Activated effector memory CD4-positive, alpha-beta T cell treated with Interleukin-2 at 50 U/mL for 16 hours (primary cell): ENCODE data around the gene NTM.

Experiments
- DNase-seq: peaks from one replicate; pipeline ENCODE4 v3.0.0-alpha.2; 2020

The NTM gene

GRCh38 chr11:131884461-131885073 is 514.2 kb downstream of the NTM start:
- no peak for DNase-seq

- no peak for DNase-seq
Measured at GRCh38 chr11:131885431-131885830, 515.0 kb downstream of the NTM start.

GRCh38 chr11:131886201-131886600 is 515.8 kb downstream of the NTM start:
- DNase-seq: no peak

GRCh38 chr11:131888230-131888855 is 517.9 kb downstream of the NTM start:
- DNase-seq: no peak

- no peak for DNase-seq
Measured at GRCh38 chr11:131889146-131889577, 518.7 kb downstream of the NTM start.

- no peak for DNase-seq
Measured at GRCh38 chr11:131889760-131890581, 519.6 kb downstream of the NTM start.

- no peak for DNase-seq
Measured at GRCh38 chr11:131893103-131893890, 522.9 kb downstream of the NTM start.

GRCh38 chr11:131893988-131894387 is 523.6 kb downstream of the NTM start:
- DNase-seq: no peak

GRCh38 chr11:131894615-131895544 is 524.5 kb downstream of the NTM start:
- no peak for DNase-seq

- DNase-seq: no peak
Measured at GRCh38 chr11:131895865-131896264, 525.5 kb downstream of the NTM start.

GRCh38 chr11:131896978-131897615 is 526.7 kb downstream of the NTM start:
- DNase-seq: no peak

GRCh38 chr11:131897956-131898355 is 527.5 kb downstream of the NTM start:
- DNase-seq: no peak

- no peak for DNase-seq
Measured at GRCh38 chr11:131898949-131899348, 528.5 kb downstream of the NTM start.

- DNase-seq: no peak
Measured at GRCh38 chr11:131899950-131900580, 529.6 kb downstream of the NTM start.

GRCh38 chr11:131902421-131902820 is 532.0 kb downstream of the NTM start:
- DNase-seq: no peak

GRCh38 chr11:131903074-131903473 is 532.7 kb downstream of the NTM start:
- DNase-seq: no peak

- no peak for DNase-seq
Measured at GRCh38 chr11:131904756-131905155, 534.3 kb downstream of the NTM start.

GRCh38 chr11:131906963-131907362 is 536.5 kb downstream of the NTM start:
- no peak for DNase-seq

GRCh38 chr11:131907371-131907770 is 537.0 kb downstream of the NTM start:
- no peak for DNase-seq

- no peak for DNase-seq
Measured at GRCh38 chr11:131908316-131908715, 537.9 kb downstream of the NTM start.
